Mesenchymal stem cell (in vitro differentiated cells and primary cell): ENCODE data around the gene MSH3.

Experiments used
- DNase-seq: peaks from one replicate; pipeline ENCODE4 v3.0.0-alpha.2; 2013
- H2AFZ ChIP-seq: one replicate; pipeline ENCODE4 v1.6.1; 2013; ENCODE audit warnings: low read depth, mild to moderate bottlenecking, control low read depth, inconsistent platforms, low read length, moderate library complexity
- H2AK5ac ChIP-seq: 2 replicates; pipeline ENCODE4 v1.6.1; 2013; ENCODE audit warnings: low read length, moderate library complexity, mild to moderate bottlenecking, inconsistent platforms; ENCODE audit not compliant: severe bottlenecking
- H2BK120ac ChIP-seq: one replicate; pipeline ENCODE4 v1.6.1; 2013; ENCODE audit warnings: low read depth, mild to moderate bottlenecking, inconsistent platforms, low read length, moderate library complexity
- H2BK12ac ChIP-seq, 2 experiments: one replicate each; pipeline ENCODE4 v1.6.1; 2013; ENCODE audit warnings: inconsistent platforms in 2 of 2, low read length in 2 of 2, mild to moderate bottlenecking in 2 of 2, moderate library complexity in 2 of 2, control low read depth in 1 of 2
- H2BK15ac ChIP-seq: one replicate; pipeline ENCODE4 v1.6.1; 2013; ENCODE audit warnings: mild to moderate bottlenecking, low read depth, inconsistent platforms; ENCODE audit not compliant: poor library complexity, severe bottlenecking
- H2BK5ac ChIP-seq: 2 replicates; pipeline ENCODE4 v1.6.1; 2013; ENCODE audit warnings: low read depth, mild to moderate bottlenecking, low read length, control low read depth, inconsistent platforms; ENCODE audit not compliant: poor library complexity, severe bottlenecking
- H3K14ac ChIP-seq, 2 experiments: one replicate each; pipeline ENCODE4 v1.6.1; 2013; ENCODE audit warnings: inconsistent platforms in 2 of 2, low read length in 2 of 2, control low read depth in 1 of 2, mild to moderate bottlenecking in 1 of 2, moderate library complexity in 1 of 2
- H3K18ac ChIP-seq, 2 experiments: one replicate each; pipeline ENCODE4 v1.6.1; 2013; ENCODE audit warnings: inconsistent platforms in 2 of 2, low read length in 2 of 2, control low read depth in 1 of 2, low read depth in 1 of 2, mild to moderate bottlenecking in 1 of 2
- H3K23ac ChIP-seq, 2 experiments: one replicate each; pipeline ENCODE4 v1.6.1; 2013; ENCODE audit warnings: inconsistent platforms in 2 of 2, low read length in 2 of 2, mild to moderate bottlenecking in 2 of 2, moderate library complexity in 2 of 2, control low read depth in 1 of 2
- H3K27ac ChIP-seq: 2 replicates; pipeline ENCODE4 v1.5.1; 2013; ENCODE audit warnings: mild to moderate bottlenecking, moderate library complexity, low read length, control low read depth, inconsistent platforms; ENCODE audit not compliant: poor library complexity, severe bottlenecking
- H3K27me3 ChIP-seq, 2 experiments: 2 replicates each; pipeline versions ENCODE4 v1.6.1 to v1.7.0; 2013; ENCODE audit warnings: low read length in 2 of 2, mild to moderate bottlenecking in 2 of 2, moderate library complexity in 2 of 2, control low read depth in 1 of 2, inconsistent platforms in 1 of 2; ENCODE audit not compliant: control insufficient read depth in 1 of 2, insufficient read depth in 1 of 2
- H3K36me3 ChIP-seq, 2 experiments: 2 replicates each; pipeline versions ENCODE4 v1.6.1 to v1.7.0; 2013; ENCODE audit warnings: low read length in 2 of 2, control low read depth in 1 of 2, inconsistent platforms in 1 of 2, low read depth in 1 of 2, mild to moderate bottlenecking in 1 of 2; ENCODE audit not compliant: insufficient read depth in 2 of 2, control insufficient read depth in 1 of 2
- H3K4ac ChIP-seq, 2 experiments: one replicate each; pipeline ENCODE4 v1.6.1; 2013; ENCODE audit warnings: inconsistent platforms in 2 of 2, low read length in 2 of 2, mild to moderate bottlenecking in 2 of 2, moderate library complexity in 2 of 2, control low read depth in 1 of 2, low read depth in 1 of 2
- H3K4me1 ChIP-seq: 2 replicates; pipeline ENCODE4 v1.6.1; 2013; ENCODE audit warnings: low read depth, low read length, control low read depth; ENCODE audit not compliant: control insufficient read depth, insufficient read depth
- H3K4me2 ChIP-seq: 2 replicates; pipeline ENCODE4 v1.6.1; 2013; ENCODE audit warnings: low read length, mild to moderate bottlenecking, inconsistent platforms; ENCODE audit not compliant: poor library complexity, severe bottlenecking
- H3K4me3 ChIP-seq, 2 experiments: 2 replicates each; pipeline versions ENCODE4 v1.5.1 to v1.7.0; 2013; ENCODE audit warnings: low read length in 2 of 2, mild to moderate bottlenecking in 2 of 2, control low read depth in 1 of 2, low read depth in 1 of 2; ENCODE audit not compliant: insufficient read depth in 1 of 2
- H3K79me1 ChIP-seq: replicated peaks from 2 replicates; pipeline ENCODE4 v1.6.1; 2013; ENCODE audit warnings: mild to moderate bottlenecking, control low read depth, low read length, inconsistent platforms; ENCODE audit not compliant: poor library complexity, severe bottlenecking
- H3K9ac ChIP-seq: 2 replicates; pipeline ENCODE4 v1.7.0; 2013; ENCODE audit warnings: mild to moderate bottlenecking, low read length, moderate library complexity
- H3K9me3 ChIP-seq: 2 replicates; pipeline ENCODE4 v1.7.0; 2013; ENCODE audit warnings: mild to moderate bottlenecking, low read length; ENCODE audit not compliant: control insufficient read depth
- H4K8ac ChIP-seq: one replicate; pipeline ENCODE4 v1.6.1; 2013; ENCODE audit warnings: inconsistent platforms, mild to moderate bottlenecking, low read length, moderate library complexity
- H4K91ac ChIP-seq: one replicate; pipeline ENCODE4 v1.6.1; 2013; ENCODE audit warnings: mild to moderate bottlenecking, low read length, inconsistent platforms
- WGBS: methylation state at CpG from one replicate; pipeline ENCODE4 v1.1.7; 2013; ENCODE audit warnings: mixed read lengths; 5-methylcytosine and 5-hydroxymethylcytosine counted together

Gene MSH3

GRCh38 chr5:80738466-80738865 lies 84.0 kb downstream of the MSH3 start:
- no peak overlapping the region for H2BK5ac ChIP-seq
- H3K4ac ChIP-seq, result no peak overlapping the region
- no peak overlapping the region for H3K23ac ChIP-seq
- H3K4me1 ChIP-seq, result peaks cover 3% of the 10 kb centered on the region
- H3K36me3 ChIP-seq, result peaks cover 7 to 16% of the 10 kb centered on the region in 2 experiments
- no peak overlapping the region for H3K9ac ChIP-seq
- peaks cover 4% of the 10 kb centered on the region for H3K79me1 ChIP-seq
- no peak overlapping the region for H3K14ac ChIP-seq
- WGBS, result 94% methylated on average over 2 of the region's 3 CpGs
- no peak overlapping the region for H3K4me3 ChIP-seq
- H3K4me2 ChIP-seq, result no peak overlapping the region
- H3K27ac ChIP-seq, result no peak overlapping the region
- H2BK15ac ChIP-seq, result no peak overlapping the region
- H4K91ac ChIP-seq, result no peak overlapping the region
- H2AK5ac ChIP-seq, result no peak overlapping the region
- H3K9me3 ChIP-seq, result no peaks in the 10 kb centered on the region
- no peaks in the 10 kb centered on the region for H3K27me3 ChIP-seq
- H2BK120ac ChIP-seq, result no peak overlapping the region
- no peak overlapping the region for H2AFZ ChIP-seq
- DNase-seq, result no peak
- no peak overlapping the region for H4K8ac ChIP-seq
- H2BK12ac ChIP-seq, result no peak overlapping the region
- H3K18ac ChIP-seq, result no peak overlapping the region

- H3K27ac ChIP-seq, result no peak overlapping the region
- no peak overlapping the region for H3K9ac ChIP-seq
- no peak overlapping the region for H3K4me2 ChIP-seq
- no peak overlapping the region for H3K18ac ChIP-seq
- H3K14ac ChIP-seq, result no peak overlapping the region
- H3K4me3 ChIP-seq, result no peak overlapping the region
- no peak for DNase-seq
- H4K91ac ChIP-seq, result no peak overlapping the region
- H3K4me1 ChIP-seq, result peaks cover 3% of the 10 kb centered on the region
- no peak overlapping the region for H2AFZ ChIP-seq
- 94% methylated on average over 4 of the region's 4 CpGs for WGBS
- H3K9me3 ChIP-seq, result peaks cover 3% of the 10 kb centered on the region
- no peak overlapping the region for H3K23ac ChIP-seq
- no peaks in the 10 kb centered on the region for H3K27me3 ChIP-seq
- no peak overlapping the region for H2BK12ac ChIP-seq
- no peak overlapping the region for H2BK5ac ChIP-seq
- H2BK120ac ChIP-seq, result no peak overlapping the region
- H3K4ac ChIP-seq, result no peak overlapping the region
- H2BK15ac ChIP-seq, result no peak overlapping the region
- H2AK5ac ChIP-seq, result no peak overlapping the region
- H3K79me1 ChIP-seq, result peaks cover 4% of the 10 kb centered on the region
- H4K8ac ChIP-seq, result no peak overlapping the region
- peaks cover 7 to 10% of the 10 kb centered on the region in 2 experiments for H3K36me3 ChIP-seq
Observed at GRCh38 chr5:80739057-80739456, 84.6 kb downstream of the MSH3 start.

- 98% methylated on average over 4 of the region's 4 CpGs for WGBS
- no peak overlapping the region for H2AFZ ChIP-seq
Observed at GRCh38 chr5:80739496-80739895, 85.0 kb downstream of the MSH3 start.

GRCh38 chr5:80739898-80740297 lies 85.4 kb downstream of the MSH3 start:
- no peak overlapping the region for H3K27ac ChIP-seq
- no peak overlapping the region for H2BK15ac ChIP-seq
- no peaks in the 10 kb centered on the region for H3K27me3 ChIP-seq
- DNase-seq, result no peak
- no peak overlapping the region for H2BK12ac ChIP-seq
- no peak overlapping the region for H2BK5ac ChIP-seq
- no peak overlapping the region for H4K91ac ChIP-seq
- H3K36me3 ChIP-seq, result peaks cover 10% of the 10 kb centered on the region in 2 experiments
- H3K14ac ChIP-seq, result no peak overlapping the region
- H4K8ac ChIP-seq, result no peak overlapping the region
- no peak overlapping the region for H3K4me2 ChIP-seq
- peaks cover 4% of the 10 kb centered on the region for H3K79me1 ChIP-seq
- H2BK120ac ChIP-seq, result no peak overlapping the region
- no peak overlapping the region for H2AK5ac ChIP-seq
- 86% methylated on average over 1 of the region's 2 CpGs for WGBS
- no peak overlapping the region for H2AFZ ChIP-seq
- no peak overlapping the region for H3K9ac ChIP-seq
- H3K4me1 ChIP-seq, result peaks cover 3% of the 10 kb centered on the region
- peaks cover 3% of the 10 kb centered on the region for H3K9me3 ChIP-seq
- H3K4me3 ChIP-seq, result no peak overlapping the region
- no peak overlapping the region for H3K18ac ChIP-seq
- no peak overlapping the region for H3K4ac ChIP-seq
- H3K23ac ChIP-seq, result no peak overlapping the region

More at GRCh38 chr5:80739496-80739895, 85.0 kb downstream of the MSH3 start:
- no peak overlapping the region for H4K91ac ChIP-seq
- H3K4ac ChIP-seq, result no peak overlapping the region
- no peak overlapping the region for H2AK5ac ChIP-seq
- no peak overlapping the region for H2BK15ac ChIP-seq
- no peak overlapping the region for H2BK5ac ChIP-seq
- no peak overlapping the region for H3K27ac ChIP-seq
- peaks cover 7 to 10% of the 10 kb centered on the region in 2 experiments for H3K36me3 ChIP-seq
- no peak overlapping the region for H3K14ac ChIP-seq
- no peak overlapping the region for H3K4me3 ChIP-seq
- no peak overlapping the region for H4K8ac ChIP-seq
- H3K9me3 ChIP-seq, result peaks cover 3% of the 10 kb centered on the region
- H3K79me1 ChIP-seq, result peaks cover 4% of the 10 kb centered on the region
- no peak overlapping the region for H2BK120ac ChIP-seq
- H3K4me1 ChIP-seq, result peaks cover 3% of the 10 kb centered on the region
- no peak overlapping the region for H3K18ac ChIP-seq
- DNase-seq, result no peak
- H2BK12ac ChIP-seq, result no peak overlapping the region
- no peak overlapping the region for H3K4me2 ChIP-seq
- H3K23ac ChIP-seq, result no peak overlapping the region
- H3K27me3 ChIP-seq, result no peaks in the 10 kb centered on the region
- H3K9ac ChIP-seq, result no peak overlapping the region
